Pancreas (tissue), 10 donors: Measurements from ENCODE around the gene MARF1. TPM values are rescaled to one million over a fixed set of nuclear protein-coding genes. Genes with fewer than 3 reads are reported as not detected.
"Not testable (repeated sequence)": the region's sequence is repeated elsewhere in the genome, so short reads cannot be mapped to it uniquely, and the experiment has no call there.

ENCODE experiments used
- ATAC-seq, 4 donors: fragments of 200-7000 bp; cut with Tn5 transposase; one replicate each; pipeline versions ENCODE4 v1.8.0 to v1.9.1; 2020; ENCODE audit warnings: mild to moderate bottlenecking in 4 of 4, moderate library complexity in 4 of 4
- DNase-seq, 6 donors: peaks; one replicate each; pipeline ENCODE4 v3.0.0-alpha.2; 2020
- FAIRE-seq: peaks from 2 replicates; lab custom pipeline; 2012; peaks lifted over from hg19 to GRCh38; lab: Jason Lieb, UNC
- H3K27ac ChIP-seq, 4 donors: fragments of 200-600 bp; sonication (generic); 1 replicate in 3 of 4; 2 replicates in 1 of 4; pipeline versions ENCODE4 v1.5.0 to v1.8.0; 2020
- H3K27me3 ChIP-seq, 4 donors: fragments of 200-600 bp; one replicate each; pipeline ENCODE4 v1.8.0; 2021
- H3K36me3 ChIP-seq, 3 donors: fragments of 200-600 bp; sonication (generic) in 1 of 3; one replicate each; pipeline versions ENCODE4 v1.5.0 to v1.8.0; 2020 to 2021
- H3K4me1 ChIP-seq, 3 donors: fragments of 200-600 bp; one replicate each; pipeline ENCODE4 v1.8.0; 2021
- H3K4me3 ChIP-seq, 4 donors: fragments of 200-600 bp; sonication (generic) in 2 of 4; one replicate each; pipeline versions ENCODE4 v1.5.0 to v1.8.0; 2020 to 2021
- H3K9me3 ChIP-seq, 4 donors: fragments of 200-600 bp; one replicate each; pipeline ENCODE4 v1.8.0; 2021
- CTCF ChIP-seq, 4 donors: fragments of 200-600 bp; sonication (generic) in 3 of 4; IDR thresholded peaks; one replicate each; pipeline versions ENCODE4 v1.5.0 to v1.8.0; 2021; ENCODE audit warnings: antibody characterized with exemption in 4 of 4
- WGBS, 2 donors: extraction: QIAGEN DNeasy Blood & Tissue Kit; methylation state at CpG; one replicate each; pipeline ENCODE4 v1.1.7; 2013; 5-methylcytosine and 5-hydroxymethylcytosine counted together
- intact Hi-C, 3 donors: fragments of 100-400 bp; cut with DNase I; formaldehyde crosslinking; loops; one replicate each; pipeline versions ENCODE4 v1.11.1 to v1.14.2; 2022
- polyA plus RNA-seq, 2 donors: library from polyadenylated mRNA; stranded (reverse); fragments of 200-250 nt; gene quantifications; one replicate each; pipeline ENCODE4 v1.2.3, GENCODE V29; 2013
- total RNA-seq, 6 donors: library from RNA; stranded (reverse); fragmentation: NEBNext Ultra II Directional in 4 of 6; extraction: Animal tissue kit (Norgen Biotek cat#: 25700) in 4 of 6; gene quantifications; one replicate each; pipeline versions ENCODE4 v1.2.1 to v1.2.4, GENCODE V29; 2021 to 2023
- donor health status: healthy with polysubstance abuse.
- donor health status: DM: no; HTN: no; CAD: no; lungs with moderate emphysema.
- donor health status: DM: no; HTN: no; CAD: no.
- donor health status: control.
- donor health status: control.
- donor health status: Bipolar disorder and iron deficiency.
- donor health status: DM: yes; HTN: yes; CAD: no.
- donor health status: DM: no; HTN: no; CAD: no.
- donor health status: DM: no; HTN: no; CAD: no.
- donor health status: DM: yes; HTN: yes; CAD: no.

MARF1 gene
- total and polyA plus RNA-seq, 8 donors = 17.3 to 65.3 (median 41.3) TPM

- Histone ChIP-seq H3K27ac (no peak overlapping the region), H3K27me3 (no peaks in the 10 kb centered on the region), H3K4me1 (no peaks in the 10 kb centered on the region), H3K36me3 (no peaks in the 10 kb centered on the region), H3K4me3 (no peak overlapping the region), H3K9me3 (no peaks in the 10 kb centered on the region)
- FAIRE-seq = no peak
- peak in 2 of 4 donors; percentile 7 to 52 for ATAC-seq
- intact Hi-C loops = no loop called here
- no peak for DNase-seq
- TF ChIP-seq CTCF (IDR thresholded peaks at IDR 0.05) = no peak
- WGBS, 2 donors = 93 to 95% methylated on average over 20 of the region's 20 CpGs
Observed at GRCh38 chr16:15576960-15577958, 65.7 kb downstream of the MARF1 start.

DNA sequence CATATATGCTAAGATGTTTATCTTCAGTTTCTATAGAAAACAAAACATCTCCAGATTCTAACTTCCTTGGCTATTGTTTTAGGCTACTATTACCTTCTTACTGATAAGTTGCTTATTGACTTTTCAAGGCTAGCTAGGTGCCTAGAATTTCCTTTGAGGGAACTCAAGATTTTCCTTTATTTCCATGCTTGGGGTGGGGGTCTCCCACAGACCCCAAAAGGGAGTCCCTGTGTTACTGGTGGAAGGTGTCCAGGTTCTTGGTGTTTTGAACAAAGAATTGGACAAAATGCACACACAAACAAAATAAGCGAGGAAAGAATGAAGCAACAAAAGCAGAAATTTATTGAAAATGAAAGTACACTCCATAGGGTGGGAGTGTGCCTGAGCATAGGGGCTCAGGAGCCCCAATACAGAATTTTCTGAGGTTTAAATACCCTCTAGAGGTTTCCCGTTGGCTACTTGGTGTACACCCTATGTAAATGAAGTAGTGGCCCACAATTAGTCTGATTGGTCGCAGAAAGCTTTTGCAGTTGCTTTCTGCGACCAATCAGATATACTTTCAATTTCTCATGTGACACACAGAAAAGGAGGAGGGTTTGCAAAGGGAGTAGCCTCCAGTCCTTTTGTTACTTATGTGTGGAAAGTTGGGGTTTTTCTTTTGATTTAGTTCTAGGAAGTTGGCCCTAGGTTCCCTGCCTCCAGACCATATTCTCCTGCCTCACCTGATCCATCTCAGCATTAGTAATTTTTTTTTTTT lies 67.5 kb downstream of the MARF1 start:
- WGBS, 2 donors = 96 to 98% methylated on average over 4 of the region's 4 CpGs
- FAIRE-seq = no peak
- Histone ChIP-seq H3K4me3 (no peak overlapping the region), H3K27me3 (no peaks in the 10 kb centered on the region), H3K9me3 (no peaks in the 10 kb centered on the region), H3K36me3 (no peaks in the 10 kb centered on the region), H3K27ac (no peak overlapping the region), H3K4me1 (no peaks in the 10 kb centered on the region)
- ATAC-seq = no peak
- intact Hi-C loops = no loop called here
- no peak for DNase-seq
- TF ChIP-seq CTCF (IDR thresholded peaks at IDR 0.05) = no peak

DNA sequence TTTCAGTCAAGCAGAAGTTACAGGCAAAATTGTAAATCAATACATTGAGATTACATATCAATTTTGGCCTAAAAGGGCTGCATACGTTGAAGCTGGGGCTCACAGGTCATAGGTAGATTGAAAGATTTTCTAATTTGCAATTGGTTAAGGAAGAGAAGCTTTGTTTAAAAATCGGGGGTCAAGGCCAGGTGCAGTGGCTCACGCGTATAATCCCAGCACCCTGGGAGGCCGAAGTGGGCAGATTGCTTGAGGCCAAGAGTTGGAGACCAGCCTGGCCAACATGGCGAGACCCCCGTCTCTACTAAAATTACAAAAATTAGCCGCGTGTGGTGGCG lies 68.4 kb downstream of the MARF1 start:
- 88 to 90% methylated on average over 10 of the region's 10 CpGs for WGBS, 2 donors

GRCh38 chr16:15573896-15574613 lies 68.9 kb downstream of the MARF1 start:
- H3K4me1 ChIP-seq, FAIRE-seq, ATAC-seq, intact Hi-C loops, H3K36me3 ChIP-seq, H3K27ac ChIP-seq, DNase-seq, H3K4me3 ChIP-seq, H3K9me3 ChIP-seq, H3K27me3 ChIP-seq: not testable (repeated sequence)
- 92 to 98% methylated on average over 11 of the region's 11 CpGs for WGBS, 2 donors

More for the DNA sequence above, 68.4 kb downstream of the MARF1 start:
- H3K4me3 ChIP-seq = no peak overlapping the region
- DNase-seq = no peak
- H3K27ac ChIP-seq = no peak overlapping the region
- intact Hi-C loops = no loop called here
- no peaks in the 10 kb centered on the region for H3K27me3 ChIP-seq
- no peak for FAIRE-seq
- no peaks in the 10 kb centered on the region for H3K36me3 ChIP-seq
- no peaks in the 10 kb centered on the region for H3K4me1 ChIP-seq
- H3K9me3 ChIP-seq = no peaks in the 10 kb centered on the region
- no peak for ATAC-seq
- no peak for TF ChIP-seq CTCF (IDR thresholded peaks at IDR 0.05)

- ATAC-seq (no peak), FAIRE-seq (no peak), DNase-seq (no peak)
- H3K27me3 ChIP-seq = no peaks in the 10 kb centered on the region
- WGBS, 2 donors = 88 to 90% methylated on average over 7 of the region's 7 CpGs
- H3K9me3 ChIP-seq = no peaks in the 10 kb centered on the region
- H3K36me3 ChIP-seq = no peaks in the 10 kb centered on the region
- TF ChIP-seq CTCF (IDR thresholded peaks at IDR 0.05) = no peak
- no peaks in the 10 kb centered on the region for H3K4me1 ChIP-seq
- intact Hi-C loops = no loop called here
- no peak overlapping the region for H3K27ac ChIP-seq
- H3K4me3 ChIP-seq = no peak overlapping the region
Observed at GRCh38 chr16:15573274-15573895, 69.6 kb downstream of the MARF1 start.
